CD4-positive, alpha-beta T cell treated with Interleukin-1 beta for 1 hour (primary cell): ENCODE measurements around the gene WNT3.

ENCODE experiments used
- DNase-seq, 2 donors: peaks; one replicate each; pipeline ENCODE4 v3.0.0-alpha.2; 2020 to 2022

WNT3 gene

GRCh38 chr17:46727572-46728348 is 90.7 kb downstream of the WNT3 start:
- DNase-seq: no peak

GRCh38 chr17:46726206-46726605 is 92.3 kb downstream of the WNT3 start:
- DNase-seq: no peak

- no peak for DNase-seq
These were observed 95.7 kb downstream of the WNT3 start for GRCh38 chr17:46722662-46723285.

GRCh38 chr17:46720408-46720807 is 98.1 kb downstream of the WNT3 start:
- DNase-seq: no peak

GRCh38 chr17:46719891-46720290 is 98.6 kb downstream of the WNT3 start:
- DNase-seq: no peak

- DNase-seq: no peak
These were observed 100.5 kb downstream of the WNT3 start for GRCh38 chr17:46717999-46718398.
